Frontal cortex (tissue), 4 donors: ENCODE measurements around the gene ACTL8. TPM values are rescaled to one million over a fixed set of nuclear protein-coding genes. Genes with fewer than 3 reads are reported as not detected.

Experiments used
- DNase-seq, 2 donors: peaks; one replicate each; pipeline ENCODE4 v3.0.0; 2012; ENCODE audit warnings: low spot score in 2 of 2
- FAIRE-seq: peaks from 2 replicates; lab custom pipeline; 2012; peaks lifted over from hg19 to GRCh38; lab: Jason Lieb, UNC
- total RNA-seq: library from RNA; depleted of rRNA; stranded (reverse); fragments of >200 nt; gene quantifications from one replicate; pipeline ENCODE4 v1.2.3, GENCODE V29; 2014
- donor health status: control.
- donor health status: control.
- donor health status: control.

Gene ACTL8
- total RNA-seq, 1 donor from 2014 or later, result under 0.01 TPM

DNA sequence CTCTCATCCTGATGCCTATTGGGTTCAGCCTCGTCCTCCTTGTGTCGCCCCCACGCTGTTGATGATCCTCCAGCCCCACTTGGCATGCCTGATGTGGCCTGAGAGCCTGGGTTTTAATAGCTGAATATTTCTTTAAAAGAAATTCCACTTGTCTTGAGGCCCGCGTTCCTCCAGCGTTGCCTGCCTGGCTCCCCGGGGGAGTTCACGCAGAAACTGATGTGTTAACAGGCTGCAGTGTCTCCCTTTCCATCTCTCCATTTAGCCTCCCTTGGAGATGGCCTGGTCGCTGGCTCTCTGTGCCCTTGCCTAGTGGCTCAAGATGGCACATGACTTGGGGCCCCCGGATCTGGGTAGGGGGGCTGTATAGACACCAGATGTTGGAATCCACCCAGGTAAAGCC, 9.5 kb downstream of the ACTL8 start:
- DNase-seq (no peak), FAIRE-seq (no peak)

DNA sequence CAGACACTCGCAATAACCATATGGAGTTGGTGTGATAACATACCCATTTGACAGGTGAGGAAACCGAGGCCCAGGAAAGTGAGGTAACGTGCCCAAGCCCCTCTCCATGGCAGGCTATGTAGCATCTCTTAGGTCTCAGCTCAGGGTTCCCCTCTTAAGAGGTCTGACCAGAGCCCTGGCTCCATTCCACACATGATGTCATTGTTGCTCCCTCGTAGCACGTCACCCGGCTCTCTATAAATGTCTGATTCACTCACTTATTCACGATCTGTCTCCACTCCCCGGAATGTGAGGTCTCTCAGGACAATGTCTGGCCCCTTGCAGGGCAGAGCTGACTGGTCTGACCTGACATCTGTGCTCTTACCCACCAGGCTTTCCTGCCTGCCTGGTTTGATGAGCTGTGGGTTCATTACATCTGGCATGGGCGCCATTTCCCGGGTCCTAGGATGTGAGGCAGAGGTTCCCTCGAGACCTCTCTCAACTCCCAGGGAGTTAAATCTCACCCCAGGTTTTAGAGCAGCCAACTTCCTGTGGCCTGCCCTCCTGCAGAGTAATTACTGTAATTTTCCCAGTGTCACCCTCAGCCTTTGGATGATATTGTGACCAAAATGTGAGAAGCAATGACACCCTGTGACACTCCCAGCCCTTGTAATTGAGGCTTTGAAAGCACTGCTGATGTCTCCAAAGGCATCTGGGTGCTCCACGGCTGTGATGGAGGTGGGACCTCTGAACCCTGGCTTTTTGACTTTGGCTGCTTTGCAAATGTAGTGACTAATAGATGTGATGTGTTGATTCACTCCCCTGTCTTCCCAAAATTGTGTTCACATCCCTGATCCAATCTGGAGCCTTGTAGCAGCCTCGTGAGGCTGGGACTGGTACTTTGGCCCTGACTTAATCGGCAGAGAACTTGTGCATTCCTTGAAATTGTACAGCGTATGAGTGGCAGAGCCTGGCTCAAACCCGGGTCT, 10.6 kb downstream of the ACTL8 start:
- FAIRE-seq, result no peak
- no peak for DNase-seq

DNA sequence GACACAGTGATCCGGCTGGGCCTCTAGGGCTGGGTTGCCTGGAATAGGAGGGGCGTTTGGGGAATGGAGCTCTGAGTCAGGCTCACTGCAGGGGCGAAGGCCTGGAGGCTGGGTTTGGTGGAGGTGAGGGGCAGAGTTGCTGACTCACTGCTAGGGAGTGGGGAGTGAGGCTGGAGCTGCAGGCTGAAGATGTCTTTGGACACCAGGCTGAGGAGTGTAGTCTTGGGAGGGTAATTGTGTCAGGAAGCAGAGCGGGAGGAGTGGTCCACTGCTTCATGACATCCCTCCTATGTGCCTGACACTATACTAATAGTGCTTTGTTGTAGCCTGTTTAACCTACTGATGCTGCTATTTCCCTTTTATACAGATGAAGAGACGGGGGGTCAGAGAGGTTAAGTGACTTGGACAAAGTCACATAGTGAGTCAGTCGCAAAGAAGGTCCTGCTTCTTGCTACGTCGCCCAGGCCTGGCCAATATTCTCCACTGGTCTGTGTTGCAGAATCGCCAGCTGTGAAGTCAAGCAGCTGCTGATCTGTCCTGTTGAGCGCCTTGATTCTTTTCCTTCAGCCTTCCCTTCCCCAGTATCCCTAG, 13.6 kb downstream of the ACTL8 start:
- DNase-seq (no peak), FAIRE-seq (no peak)

DNA sequence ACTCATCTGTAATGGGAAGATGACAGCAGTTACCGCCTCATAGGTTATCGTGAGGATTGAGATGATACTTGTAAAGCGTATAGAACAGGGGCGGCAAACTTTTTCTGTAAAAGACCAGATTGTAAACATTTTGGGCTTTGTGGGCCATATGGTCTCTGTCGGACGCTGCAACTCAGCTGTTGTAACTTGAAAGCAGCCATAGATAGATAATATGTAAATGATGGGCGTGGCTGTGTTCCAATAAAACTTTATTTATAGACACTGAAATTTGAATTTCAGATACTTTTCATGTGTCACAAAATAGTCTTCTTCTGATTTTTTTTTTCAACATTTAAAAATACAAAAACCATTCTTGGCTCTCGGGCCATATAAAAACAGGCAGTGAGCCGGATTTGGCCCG, 15.8 kb downstream of the ACTL8 start:
- FAIRE-seq (no peak), DNase-seq (no peak)

GRCh38 chr1:17772615-17773212, 17.6 kb downstream of the ACTL8 start:
- FAIRE-seq (no peak), DNase-seq (no peak)

DNA sequence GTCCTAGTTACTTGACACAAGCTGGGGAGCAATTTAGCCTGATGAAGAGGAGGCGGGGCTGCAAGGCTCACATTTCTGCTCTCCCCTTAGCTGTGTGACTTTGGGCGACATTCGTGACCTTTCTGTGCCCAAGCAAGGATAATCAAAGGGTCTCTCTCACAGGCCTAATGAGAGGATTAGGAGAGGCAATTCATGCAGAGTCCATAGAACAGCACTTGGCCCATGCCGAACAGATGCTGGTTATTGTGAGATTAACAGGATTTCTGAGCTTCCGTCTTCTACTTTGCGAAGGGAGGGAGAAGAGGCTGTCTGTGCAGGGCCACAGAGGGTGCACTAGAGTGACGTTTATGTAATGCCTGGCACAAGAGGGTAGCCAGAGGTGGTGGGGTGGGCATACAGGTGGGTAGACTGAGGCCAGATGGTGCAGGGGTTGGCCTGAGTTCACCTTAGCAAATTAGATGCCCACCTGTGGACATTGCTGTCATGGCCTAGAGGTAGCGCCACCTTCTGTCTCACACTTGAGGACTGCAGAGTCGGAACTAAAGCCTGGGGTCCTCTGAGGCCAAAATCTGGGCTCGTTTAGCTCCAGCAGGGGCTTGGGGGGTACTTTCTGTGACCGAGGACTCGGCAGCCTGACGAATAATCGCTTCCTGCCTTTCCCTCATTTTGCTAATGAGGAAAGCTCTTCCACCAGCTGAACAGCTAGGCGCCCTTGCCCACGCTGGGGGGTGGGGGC, 18.6 kb downstream of the ACTL8 start:
- FAIRE-seq (no peak), DNase-seq (no peak)

- FAIRE-seq, result no peak
- DNase-seq, result no peak
Measured at GRCh38 chr1:17774452-17774851, 19.3 kb downstream of the ACTL8 start.

DNA sequence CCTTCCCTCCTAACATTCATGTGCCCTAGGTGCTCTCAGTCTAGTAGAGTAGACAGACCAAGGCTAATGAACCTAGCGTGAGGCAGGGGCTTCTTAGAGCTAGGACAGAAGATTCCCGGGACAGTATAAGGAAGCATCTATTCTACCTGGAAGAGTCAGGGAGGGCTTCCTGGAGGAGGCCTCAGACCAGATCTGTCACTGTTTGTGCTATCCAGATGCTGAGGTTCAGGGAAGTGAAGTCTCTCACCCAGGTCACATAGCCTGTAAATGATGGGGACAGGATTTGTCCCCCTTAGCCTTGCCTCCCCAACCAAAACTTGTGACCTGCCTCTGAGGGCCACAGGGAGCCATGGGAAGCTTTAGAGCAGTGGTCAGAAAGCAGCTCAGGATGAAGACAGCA, 20.7 kb downstream of the ACTL8 start:
- DNase-seq (no peak), FAIRE-seq (no peak)

- no peak for FAIRE-seq
Measured at GRCh38 chr1:17776426-17776825, 21.3 kb downstream of the ACTL8 start.

DNA sequence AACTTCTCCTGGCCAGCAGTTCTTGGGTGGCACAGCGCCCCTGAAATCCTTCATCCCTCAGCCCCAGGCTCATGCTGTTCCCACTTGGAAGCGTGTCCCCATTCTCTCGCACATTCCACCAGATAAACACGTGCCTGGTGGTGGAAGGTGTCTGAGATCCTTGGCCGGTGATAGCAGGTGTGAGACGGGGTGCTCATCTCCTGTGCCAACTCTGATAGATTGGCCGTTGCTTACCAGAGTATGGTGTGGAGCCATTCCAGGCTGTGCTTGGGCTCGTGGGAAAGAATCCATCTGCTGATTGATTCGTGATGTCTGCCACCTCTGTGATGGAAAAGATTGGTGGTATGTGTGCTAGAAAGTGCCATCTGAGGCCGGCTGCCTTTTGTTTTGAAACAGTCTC, 22.2 kb downstream of the ACTL8 start:
- no peak for FAIRE-seq
- no peak for DNase-seq

More at GRCh38 chr1:17776426-17776825, 21.3 kb downstream of the ACTL8 start:
- DNase-seq, result no peak

- DNase-seq (no peak), FAIRE-seq (no peak)
Measured at GRCh38 chr1:17777818-17778217, 22.7 kb downstream of the ACTL8 start.

DNA sequence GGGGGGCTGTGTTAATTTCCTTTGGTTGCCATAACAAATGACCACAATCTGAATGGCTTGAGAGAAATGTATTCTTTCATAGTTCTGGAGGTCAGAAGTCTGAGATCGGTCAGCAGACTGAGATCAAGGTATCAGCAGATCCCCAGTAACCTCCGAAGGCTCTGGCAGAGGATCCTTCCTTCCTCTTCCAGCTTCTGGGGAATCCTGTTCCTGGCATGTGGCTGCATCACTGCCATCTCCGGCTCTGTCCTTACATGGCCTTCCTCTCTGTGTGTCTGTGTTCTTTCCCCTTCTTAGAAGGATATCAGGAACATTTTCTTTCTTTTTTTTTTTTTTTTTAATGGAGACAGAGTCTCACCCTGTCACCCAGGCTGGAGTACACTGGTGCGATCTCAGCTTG, 25.8 kb downstream of the ACTL8 start:
- no peak for DNase-seq
- no peak for FAIRE-seq

GRCh38 chr1:17789926-17790325, 34.8 kb downstream of the ACTL8 start:
- FAIRE-seq (no peak), DNase-seq (no peak)

DNA sequence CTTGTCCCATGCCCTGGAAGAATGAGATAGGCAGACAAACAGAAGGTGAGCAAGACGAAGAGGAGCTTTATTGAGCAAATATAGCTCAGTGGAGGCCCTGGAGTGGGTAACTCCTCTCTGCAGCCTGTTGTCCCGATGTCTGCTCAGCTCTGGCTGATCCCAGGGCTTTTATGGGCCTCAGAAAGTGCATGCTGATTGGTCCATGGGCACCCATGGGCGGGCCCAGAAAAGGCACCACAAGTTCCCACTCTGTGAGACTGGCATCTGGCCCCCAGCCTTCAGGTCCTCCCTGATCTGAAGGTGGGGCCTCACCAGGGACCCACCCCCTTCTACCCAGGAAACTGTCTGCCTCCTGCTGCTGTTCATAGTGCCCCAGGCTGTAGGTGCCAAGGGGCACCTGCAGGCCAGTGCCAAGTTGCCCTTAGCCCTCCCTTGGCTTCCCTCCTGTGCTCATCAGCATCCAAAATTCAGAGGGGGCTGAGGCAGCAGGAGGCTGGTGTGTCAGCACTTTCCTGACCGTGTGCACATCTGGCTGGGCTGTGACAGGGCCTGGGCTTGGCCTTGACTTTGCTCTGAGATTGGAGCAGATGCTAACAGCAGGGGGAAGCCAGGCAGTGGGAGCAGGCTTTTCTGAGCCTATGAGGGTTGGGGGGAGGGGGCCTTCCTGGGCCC, 35.4 kb downstream of the ACTL8 start:
- no peak for DNase-seq
- no peak for FAIRE-seq

- FAIRE-seq (no peak), DNase-seq (no peak)
Measured at GRCh38 chr1:17791055-17791390, 35.9 kb downstream of the ACTL8 start.

GRCh38 chr1:17791480-17791879, 36.3 kb downstream of the ACTL8 start:
- DNase-seq (no peak), FAIRE-seq (no peak)

DNA sequence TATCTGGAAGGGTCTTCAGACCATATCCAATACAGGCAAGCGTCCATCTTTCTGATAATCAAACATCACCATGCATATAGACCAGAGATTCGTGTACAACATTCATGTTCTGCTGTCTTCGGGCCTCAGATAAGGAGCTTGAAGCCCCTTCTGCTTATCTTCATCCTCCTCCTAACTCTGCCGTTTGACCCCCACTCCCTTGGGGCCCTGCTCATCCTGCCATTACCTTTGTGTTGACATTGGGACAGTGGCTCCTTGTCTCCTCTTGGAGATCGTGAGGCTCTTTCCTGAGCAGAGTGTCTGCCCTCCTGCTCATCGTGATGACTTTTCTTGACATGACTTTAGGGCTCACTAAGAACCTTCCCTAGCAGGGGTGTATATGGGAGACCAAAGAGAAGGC, 37.3 kb downstream of the ACTL8 start:
- FAIRE-seq (no peak), DNase-seq (no peak)

DNA sequence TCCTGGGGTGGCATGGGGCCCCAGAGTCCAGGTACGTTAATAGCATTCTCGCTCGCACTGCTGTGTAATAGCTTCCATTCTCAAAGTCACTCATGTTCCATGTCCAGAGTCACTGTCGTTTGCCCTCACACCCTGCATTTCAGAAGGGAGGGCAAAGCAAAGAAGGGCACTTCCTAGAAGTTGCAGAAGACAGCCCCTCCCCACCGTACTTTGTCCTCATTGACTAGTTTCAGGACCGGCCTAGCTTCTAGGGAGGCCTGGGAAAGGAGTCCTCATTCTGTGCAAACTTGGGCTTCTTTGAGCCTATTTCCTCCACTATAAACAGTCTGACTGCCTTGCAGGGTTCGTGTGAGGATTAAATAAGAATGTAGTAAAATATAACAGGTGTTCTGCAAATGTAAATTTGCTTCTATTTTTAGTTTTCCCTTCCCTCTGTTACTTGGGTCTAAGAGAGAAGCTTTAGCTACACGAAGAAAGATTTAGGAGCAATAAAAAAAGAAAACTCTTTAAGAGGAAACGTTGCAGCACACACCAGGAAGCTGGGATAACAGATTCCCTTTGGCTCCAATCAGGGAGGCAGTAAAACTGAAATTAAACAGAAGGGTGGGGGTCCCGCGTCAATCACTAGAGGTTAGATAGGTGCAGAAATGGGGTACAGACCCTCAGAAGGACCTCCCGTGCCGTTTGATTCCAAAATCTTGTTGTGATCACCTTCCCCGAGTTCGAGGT, 40.1 kb downstream of the ACTL8 start:
- no peak for DNase-seq
- FAIRE-seq, result no peak
